Astrocyte of the spinal cord (primary cell): Measurements from ENCODE around the gene FIBCD1.
"Not testable (repeated sequence)": the region's sequence is repeated elsewhere in the genome, so short reads cannot be mapped to it uniquely, and the experiment has no call there.

ENCODE experiments used
- DNase-seq: peaks from one replicate; pipeline ENCODE4 v3.0.0; 2011; ENCODE audit warnings: low read depth, low spot score
- H3K4me3 ChIP-seq: 2 replicates; pipeline ENCODE4 v1.5.1; 2011; ENCODE audit warnings: low read depth, mild to moderate bottlenecking, low read length, moderate library complexity
- CTCF ChIP-seq: IDR thresholded peaks from 2 replicates; pipeline ENCODE4 v1.5.1; 2012; ENCODE audit warnings: low read depth, mild to moderate bottlenecking, low read length, inconsistent platforms
- in situ Hi-C: cut with HindIII; loops from 2 replicates; pipeline ENCODE4 v1.10.0; 2017; ENCODE audit warnings: low sequenced_read_pairs

The FIBCD1 gene

GRCh38 chr9:130960522-130961378, 21.7 kb upstream of the FIBCD1 start:
- in situ Hi-C loops = no loop called here
- DNase-seq = no peak
- no peak overlapping the region for H3K4me3 ChIP-seq
- no peak for TF ChIP-seq CTCF

- TF ChIP-seq CTCF = no peak
- no peak for DNase-seq
- in situ Hi-C loops = no loop called here
- H3K4me3 ChIP-seq = no peak overlapping the region
Measured at GRCh38 chr9:130959809-130960334, 20.8 kb upstream of the FIBCD1 start.

- H3K4me3 ChIP-seq, in situ Hi-C loops, DNase-seq: not testable (repeated sequence)
Measured at GRCh38 chr9:130958564-130958963, 19.5 kb upstream of the FIBCD1 start.

- no peak overlapping the region for H3K4me3 ChIP-seq
- in situ Hi-C loops = no loop called here
- no peak for TF ChIP-seq CTCF
- no peak for DNase-seq
Measured at GRCh38 chr9:130957451-130958203, 18.6 kb upstream of the FIBCD1 start.

GRCh38 chr9:130956636-130957450, 17.8 kb upstream of the FIBCD1 start:
- TF ChIP-seq CTCF = no peak
- in situ Hi-C loops = no loop called here
- H3K4me3 ChIP-seq = no peak overlapping the region
- DNase-seq = no peak

GRCh38 chr9:130955947-130956621, 17.0 kb upstream of the FIBCD1 start:
- in situ Hi-C loops = no loop called here
- no peak for TF ChIP-seq CTCF
- no peak overlapping the region for H3K4me3 ChIP-seq
- DNase-seq = no peak

GRCh38 chr9:130954925-130955324, 15.9 kb upstream of the FIBCD1 start:
- H3K4me3 ChIP-seq, DNase-seq, in situ Hi-C loops: not testable (repeated sequence)
